ENCODE measurements around the gene KCNQ2. TPM values are rescaled to one million over a fixed set of nuclear protein-coding genes. Genes with fewer than 3 reads are reported as not detected.

Gene KCNQ2
- total and polyA plus RNA-seq, 4 donors = not detected

GRCh38 chr20:63354636-63355350, 117.7 kb downstream of the KCNQ2 start:
- H3K9ac ChIP-seq (ENCODE audit: low read depth in 1 of 2, low read length in 2 of 2) = no peak overlapping the region
- H3K4me1 ChIP-seq (ENCODE audit: control insufficient read depth in 4 of 4, insufficient read depth in 4 of 4, low read length in 3 of 4) = peaks cover 4 to 38% (median 25%) of the 10 kb centered on the region in 4 donors
- WGBS = 89% methylated on average over 25 of the region's 25 CpGs
- H3K4me3 ChIP-seq (ENCODE audit: low read depth in 1 of 3, low read length in 3 of 3) = no peak overlapping the region
- H3K36me3 ChIP-seq (ENCODE audit: control insufficient read depth in 4 of 4, insufficient read depth in 3 of 4, low read depth in 1 of 4, low read length in 3 of 4) = peaks cover 0 to 4% (median 0%) of the 10 kb centered on the region in 4 donors
- TF ChIP-seq ATF3 (IDR thresholded peaks at IDR 0.05) (no peak), GABPA (IDR thresholded peaks at IDR 0.05 in 1 of 2, conservative IDR thresholded peaks at IDR 0.05 in 1 of 2) (no peak), YY1 (IDR thresholded peaks at IDR 0.05) (no peak), HNF4G (IDR thresholded peaks at IDR 0.05) (no peak), ZBTB33 (IDR thresholded peaks at IDR 0.05) (no peak), FOXA1 (IDR thresholded peaks at IDR 0.05) (no peak), SP1 (IDR thresholded peaks at IDR 0.05) (no peak)
- H3K9me3 ChIP-seq (ENCODE audit: control insufficient read depth in 4 of 4, low read length in 3 of 4) = no peaks in the 10 kb centered on the region
- DNase-seq (ENCODE audit: low spot score) = no peak
- no peaks in the 10 kb centered on the region for H3K27me3 ChIP-seq (ENCODE audit: control insufficient read depth in 4 of 4, insufficient read depth in 4 of 4, low read length in 3 of 4)
- no peak overlapping the region for H3K27ac ChIP-seq (ENCODE audit: low read depth in 1 of 2, low read length in 2 of 2)

- DNase-seq (ENCODE audit: low spot score) = no peak
- Histone ChIP-seq H3K9ac (ENCODE audit: low read depth in 1 of 2, low read length in 2 of 2) (no peak overlapping the region), H3K27ac (ENCODE audit: low read depth in 1 of 2, low read length in 2 of 2) (no peak overlapping the region), H3K4me1 (ENCODE audit: control insufficient read depth in 4 of 4, insufficient read depth in 4 of 4, low read length in 3 of 4) (peaks cover 1 to 20% (median 12%) of the 10 kb centered on the region in 4 donors), H3K9me3 (ENCODE audit: control insufficient read depth in 4 of 4, low read length in 3 of 4) (no peaks in the 10 kb centered on the region), H3K36me3 (ENCODE audit: control insufficient read depth in 4 of 4, insufficient read depth in 3 of 4, low read depth in 1 of 4, low read length in 3 of 4) (peaks cover 0 to 4% (median 0%) of the 10 kb centered on the region in 4 donors), H3K27me3 (ENCODE audit: control insufficient read depth in 4 of 4, insufficient read depth in 4 of 4, low read length in 3 of 4) (no peaks in the 10 kb centered on the region), H3K4me3 (ENCODE audit: low read depth in 1 of 3, low read length in 3 of 3) (no peak overlapping the region)
- WGBS = 50% methylated on average over 12 of the region's 12 CpGs
- TF ChIP-seq RAD21 (IDR thresholded peaks at IDR 0.05) (no peak), FOXA2 (IDR thresholded peaks at IDR 0.05) (no peak), HNF4G (IDR thresholded peaks at IDR 0.05) (no peak), SP1 (IDR thresholded peaks at IDR 0.05) (no peak), YY1 (IDR thresholded peaks at IDR 0.05) (no peak), RXRA (IDR thresholded peaks at IDR 0.05) (no peak), REST (IDR thresholded peaks at IDR 0.05) (no peak), ATF3 (IDR thresholded peaks at IDR 0.05) (no peak), TAF1 (conservative IDR thresholded peaks at IDR 0.05) (no peak), JUND (IDR thresholded peaks at IDR 0.05) (no peak), MAX (IDR thresholded peaks at IDR 0.05) (no peak), GABPA (IDR thresholded peaks at IDR 0.05 in 1 of 2, conservative IDR thresholded peaks at IDR 0.05 in 1 of 2) (no peak), NR2F2 (IDR thresholded peaks at IDR 0.05) (no peak), HNF4A (conservative IDR thresholded peaks at IDR 0.05) (no peak), CTCF (IDR thresholded peaks at IDR 0.05; ENCODE audit: low read depth, low read length, missing input control) (no peak), ZBTB33 (IDR thresholded peaks at IDR 0.05) (no peak)
These were observed 119.6 kb downstream of the KCNQ2 start for GRCh38 chr20:63352811-63353221.
